Measurements from ENCODE around the gene DSC1.

Gene DSC1

DNA sequence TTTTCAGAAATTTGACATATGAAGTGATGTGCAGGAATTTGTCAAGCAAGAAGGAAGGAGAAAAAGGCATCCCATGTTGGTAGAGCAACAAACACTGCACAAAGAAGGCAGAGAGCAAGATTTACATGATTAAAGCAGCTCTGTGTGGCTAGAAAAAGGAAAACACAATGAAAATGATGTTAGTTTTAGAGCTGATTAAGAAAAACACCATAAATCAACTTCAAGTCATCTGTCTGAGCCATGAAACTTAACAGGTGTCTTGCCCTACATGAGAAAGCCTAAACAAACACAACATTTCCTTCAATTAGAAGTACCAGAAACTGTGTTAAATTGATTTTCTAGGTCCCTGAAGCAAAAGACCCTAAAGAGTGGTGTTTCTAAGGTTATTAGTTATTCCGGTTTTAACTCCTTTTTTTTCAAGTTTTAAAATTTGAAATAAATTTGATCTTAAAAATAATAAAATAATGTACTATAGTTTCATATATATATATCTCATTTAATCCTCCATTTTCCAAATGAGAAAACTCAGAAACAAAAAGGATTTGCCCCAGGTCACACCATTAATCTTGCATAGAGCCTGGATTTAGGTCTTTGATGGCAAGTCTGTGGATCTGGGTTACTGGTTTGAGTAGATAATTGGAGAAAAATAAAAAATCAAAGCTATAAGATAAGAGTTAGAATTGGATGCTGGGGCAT lies 8.6 kb upstream of the DSC1 start:
- DNase-seq (ENCODE audit: low read depth): no peak
- no peak overlapping the region for H3K4me3 ChIP-seq (ENCODE audit: low read depth, low read length)
- TF ChIP-seq CTCF (IDR thresholded peaks at IDR 0.05; ENCODE audit: control insufficient read depth, extremely low read depth, insufficient read depth): no peak

DNA sequence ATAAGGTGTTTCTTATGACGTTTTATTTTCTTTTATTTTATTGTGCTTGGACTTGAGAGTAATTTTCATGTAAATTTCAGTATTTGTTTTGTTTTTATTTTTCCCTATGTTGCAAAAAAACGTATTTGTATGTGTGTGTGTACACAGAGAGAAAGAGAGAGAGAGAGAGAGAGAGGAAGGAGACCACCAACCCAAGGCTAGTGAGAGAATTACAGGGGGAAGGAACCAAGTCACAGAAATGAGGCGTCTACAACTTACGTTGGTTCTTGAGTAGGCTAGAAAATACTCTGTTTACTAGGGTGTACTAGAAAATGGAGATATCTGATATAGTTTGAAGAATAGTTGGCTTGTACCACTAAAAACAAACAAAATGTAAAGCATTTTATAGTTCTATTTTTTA lies 7.7 kb upstream of the DSC1 start:
- TF ChIP-seq CTCF (IDR thresholded peaks at IDR 0.05; ENCODE audit: control insufficient read depth, extremely low read depth, insufficient read depth): no peak
- no peak for DNase-seq (ENCODE audit: low read depth)
- H3K4me3 ChIP-seq (ENCODE audit: low read depth, low read length): no peak overlapping the region

DNA sequence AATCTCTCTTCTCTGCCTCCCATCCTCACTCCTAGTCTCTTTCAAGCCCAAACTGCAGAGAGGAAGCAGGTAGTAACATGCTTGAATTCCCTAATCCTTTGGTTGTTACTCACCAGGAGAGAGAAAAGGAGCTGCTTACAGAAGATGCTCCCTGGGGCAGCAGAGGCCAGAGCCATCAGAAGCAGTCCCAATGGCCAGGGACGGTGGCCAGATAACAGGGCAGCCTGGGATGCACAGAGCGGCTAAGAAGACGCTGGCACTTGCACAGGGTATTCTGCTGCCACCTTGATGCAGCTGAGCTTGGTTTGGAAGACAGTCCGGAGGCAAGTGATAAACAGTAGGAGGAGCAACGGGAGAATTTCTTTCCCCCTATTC lies 250 bp downstream of the DSC1 start:
- no peak overlapping the region for H3K4me3 ChIP-seq (ENCODE audit: low read depth, low read length)
- TF ChIP-seq CTCF (IDR thresholded peaks at IDR 0.05; ENCODE audit: control insufficient read depth, extremely low read depth, insufficient read depth): no peak
- DNase-seq (ENCODE audit: low read depth): no peak

GRCh38 chr18:31161757-31162418 lies 768 bp downstream of the DSC1 start:
- H3K4me3 ChIP-seq (ENCODE audit: low read depth, low read length): no peak overlapping the region
- no peak for TF ChIP-seq CTCF (IDR thresholded peaks at IDR 0.05; ENCODE audit: control insufficient read depth, extremely low read depth, insufficient read depth)
- no peak for DNase-seq (ENCODE audit: low read depth)

DNA sequence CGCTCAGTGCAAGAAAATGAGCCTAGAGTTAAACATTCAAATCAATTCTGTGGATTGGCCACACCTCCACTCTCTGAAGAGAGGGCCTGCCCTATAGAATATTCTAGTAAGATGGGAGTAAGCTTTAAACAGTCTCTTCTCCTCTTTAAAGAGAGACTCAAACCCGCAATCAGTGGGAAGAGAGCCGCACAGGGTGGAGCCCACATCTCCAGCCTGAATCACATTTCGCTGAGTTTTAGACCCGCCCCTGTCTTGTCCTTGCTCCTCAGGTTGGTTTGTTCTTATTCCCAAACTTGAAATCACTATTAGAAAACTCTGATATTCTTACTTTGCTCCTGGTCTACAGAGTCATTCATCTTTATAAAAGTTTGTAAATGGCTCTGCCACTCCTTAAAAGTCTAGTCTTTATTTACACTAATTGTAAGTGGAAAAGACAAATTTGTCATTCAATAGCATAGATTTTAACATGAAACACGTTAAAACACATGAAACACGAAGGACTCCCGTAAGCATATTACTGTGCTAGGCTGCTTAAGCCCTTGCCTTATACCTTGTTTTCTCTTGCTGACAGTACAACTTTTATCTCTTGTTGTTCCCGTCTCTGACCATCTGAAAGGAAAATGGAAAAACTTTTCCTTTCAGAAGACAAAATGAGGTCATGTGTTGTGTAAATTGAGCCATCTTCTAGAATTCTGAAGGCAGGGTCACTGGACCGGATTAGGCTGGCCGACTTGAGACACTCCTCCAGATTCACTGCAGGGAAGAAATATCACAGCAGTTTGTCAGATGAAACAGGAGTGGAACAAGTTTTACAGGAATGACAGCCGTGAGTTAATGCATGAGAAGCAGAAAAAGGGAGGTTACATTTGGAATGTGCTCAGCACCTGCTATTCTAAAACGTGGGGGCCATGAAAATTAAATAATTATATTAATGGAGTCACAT lies 5.6 kb downstream of the DSC1 start:
- peak; percentile 69 for DNase-seq (ENCODE audit: low read depth)
- TF ChIP-seq CTCF (IDR thresholded peaks at IDR 0.05; ENCODE audit: control insufficient read depth, extremely low read depth, insufficient read depth): no peak
- H3K4me3 ChIP-seq (ENCODE audit: low read depth, low read length): no peak overlapping the region

GRCh38 chr18:31155498-31155897 lies 7.2 kb downstream of the DSC1 start:
- no peak for TF ChIP-seq CTCF (IDR thresholded peaks at IDR 0.05; ENCODE audit: control insufficient read depth, extremely low read depth, insufficient read depth)
- no peak overlapping the region for H3K4me3 ChIP-seq (ENCODE audit: low read depth, low read length)
- DNase-seq (ENCODE audit: low read depth): no peak
